ENCODE data around the gene FARP1.

FARP1 gene

GRCh38 chr13:98291658-98292057 is 148.8 kb downstream of the FARP1 start:
- DNase-seq = no peak

DNA sequence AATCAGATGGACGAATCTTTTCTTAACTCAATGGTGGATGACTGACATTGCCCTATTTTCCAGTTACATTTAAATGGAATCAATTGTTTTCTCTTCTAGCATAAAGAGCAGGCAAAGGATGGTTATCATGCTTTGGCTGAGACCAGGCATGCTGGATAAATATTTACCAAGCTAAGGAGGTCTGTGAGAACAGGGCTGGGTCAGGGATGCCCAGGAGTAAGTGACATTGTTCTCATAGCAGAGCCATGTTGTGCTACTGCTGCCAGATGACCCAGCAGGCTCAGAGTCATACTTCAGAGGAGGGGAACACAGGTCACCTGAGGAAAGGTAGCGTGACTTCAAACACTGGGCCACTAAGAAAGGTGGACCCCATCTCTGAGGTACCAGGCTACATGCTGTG is 150.2 kb downstream of the FARP1 start:
- no peak for DNase-seq

GRCh38 chr13:98293570-98294142 is 150.8 kb downstream of the FARP1 start:
- no peak for DNase-seq

- no peak for DNase-seq
Measured at GRCh38 chr13:98295371-98295770, 152.5 kb downstream of the FARP1 start.

DNA sequence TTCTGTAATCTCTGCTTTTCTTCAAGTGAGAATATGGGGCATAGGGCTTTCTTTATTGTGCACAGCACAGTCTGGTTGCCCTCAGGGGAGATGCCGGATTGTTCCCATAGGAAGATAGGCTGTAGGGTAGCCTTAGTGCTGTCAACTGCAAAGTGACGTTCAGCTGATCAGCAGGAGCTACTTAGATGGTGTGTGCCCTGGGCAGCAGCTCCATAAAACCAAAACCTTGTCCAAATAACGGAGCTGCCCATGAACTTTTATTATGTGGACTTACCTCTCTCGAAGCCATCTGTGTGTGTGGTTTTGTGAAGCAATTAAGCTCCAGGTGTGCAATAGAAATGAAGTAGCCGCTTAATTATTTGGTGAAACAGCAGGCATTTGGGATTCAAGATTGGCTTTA is 154.2 kb downstream of the FARP1 start:
- DNase-seq = no peak

GRCh38 chr13:98297745-98298144 is 154.9 kb downstream of the FARP1 start:
- no peak for DNase-seq

- DNase-seq = no peak
Measured at GRCh38 chr13:98298599-98298998, 155.7 kb downstream of the FARP1 start.

- DNase-seq = no peak
Measured at GRCh38 chr13:98299235-98299965, 156.5 kb downstream of the FARP1 start.

GRCh38 chr13:98299966-98300350 is 157.1 kb downstream of the FARP1 start:
- no peak for DNase-seq

- DNase-seq = no peak
Measured at GRCh38 chr13:98300956-98301641, 158.2 kb downstream of the FARP1 start.

DNA sequence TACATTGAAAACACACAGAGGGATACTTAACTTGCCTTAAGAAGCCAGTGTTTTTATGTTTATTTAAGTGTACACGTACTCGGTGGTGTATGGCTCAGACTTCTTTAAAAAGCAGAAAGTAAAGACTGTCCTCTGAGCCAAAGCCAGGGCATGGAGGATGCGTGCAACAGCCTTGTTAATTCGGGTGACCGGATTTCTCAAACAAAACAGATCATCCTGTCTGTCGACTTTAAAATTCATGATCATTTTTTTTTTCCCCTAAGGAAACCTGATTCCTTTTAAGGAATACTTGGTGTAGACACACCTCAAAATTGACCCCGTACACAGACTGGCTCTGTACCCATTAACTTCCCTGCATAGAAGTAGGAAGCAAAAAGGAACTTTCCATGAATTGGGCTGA is 158.8 kb downstream of the FARP1 start:
- DNase-seq = no peak

- DNase-seq = no peak
Measured at GRCh38 chr13:98303858-98304257, 161.0 kb downstream of the FARP1 start.

DNA sequence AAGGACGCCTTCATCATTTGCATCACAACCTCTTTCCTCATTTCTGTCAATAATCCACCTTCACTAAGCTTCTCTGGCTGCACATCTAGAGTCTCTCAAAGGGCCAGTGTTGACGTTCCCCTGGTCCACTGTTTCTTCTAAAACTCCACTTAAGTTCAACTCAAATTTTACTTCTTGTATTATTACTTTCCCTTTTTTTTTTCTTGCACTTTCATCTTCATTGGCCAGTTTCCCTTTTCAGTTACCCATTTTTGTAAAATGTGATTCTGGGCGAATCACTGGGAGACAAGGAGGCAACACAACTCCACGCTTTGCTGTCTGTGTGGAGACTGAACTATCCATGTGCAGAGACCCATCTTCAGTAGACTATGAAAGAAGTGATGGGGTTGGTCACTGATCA is 162.8 kb downstream of the FARP1 start:
- no peak for DNase-seq

- DNase-seq = no peak
Measured at GRCh38 chr13:98307463-98308085, 164.7 kb downstream of the FARP1 start.

- DNase-seq = no peak
Measured at GRCh38 chr13:98308086-98308911, 165.4 kb downstream of the FARP1 start.

DNA sequence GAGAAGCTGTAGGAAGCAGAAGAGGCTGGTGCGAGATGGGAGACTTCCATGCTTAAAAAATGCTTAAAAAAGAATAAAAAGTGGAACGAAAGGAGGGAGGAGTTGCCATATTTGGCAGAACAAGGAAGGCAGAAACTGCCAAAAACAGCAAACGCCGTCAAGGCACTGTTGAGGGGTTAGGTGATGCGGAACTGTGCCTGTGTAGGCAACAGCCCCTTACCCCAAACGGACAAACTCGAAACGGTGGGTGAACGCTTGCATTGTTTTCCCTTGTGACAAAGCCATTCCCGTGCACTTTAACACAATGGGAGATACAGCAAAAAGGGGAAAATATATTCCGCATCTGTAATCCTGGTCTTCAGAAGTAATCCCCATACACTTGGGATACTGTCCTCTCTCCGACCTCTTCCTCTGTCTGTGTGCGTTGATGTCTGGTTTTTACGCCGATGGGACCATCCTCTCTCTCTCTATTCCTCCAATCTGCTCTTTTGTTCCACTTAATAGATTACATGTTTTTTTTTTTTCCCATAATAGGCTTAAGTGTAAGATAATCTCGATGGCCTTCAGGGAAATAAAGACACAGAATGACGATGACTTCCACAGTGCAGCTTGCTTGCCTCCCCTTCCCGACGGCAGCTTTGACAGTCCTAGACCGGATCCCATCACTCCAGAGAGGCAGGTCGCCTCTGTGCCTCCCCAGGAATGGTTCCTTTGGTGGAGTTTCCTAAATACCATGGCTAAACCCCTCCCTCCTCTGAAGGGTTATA is 166.9 kb downstream of the FARP1 start:
- DNase-seq = no peak

GRCh38 chr13:98310485-98311199 is 167.7 kb downstream of the FARP1 start:
- no peak for DNase-seq

GRCh38 chr13:98311200-98311548 is 168.3 kb downstream of the FARP1 start:
- no peak for DNase-seq

DNA sequence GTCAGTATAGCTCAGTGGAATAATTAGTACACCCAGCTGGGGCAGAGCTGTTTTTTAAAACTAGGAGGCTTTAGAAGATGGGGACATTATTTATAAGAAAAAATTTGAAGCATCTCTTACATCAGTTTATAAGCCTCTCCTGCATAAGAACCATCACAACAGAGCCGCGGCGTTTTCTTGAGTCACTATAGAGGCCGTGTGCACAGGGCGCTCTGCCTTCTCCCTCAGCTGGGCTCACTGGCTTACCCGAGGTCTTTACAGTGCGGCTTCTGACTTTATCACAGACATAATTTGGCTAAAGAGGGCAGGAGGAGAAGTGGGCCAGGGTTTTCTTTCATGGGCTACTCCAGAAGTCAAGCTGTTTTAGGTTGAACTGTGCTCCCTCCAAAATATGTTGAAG is 169.7 kb downstream of the FARP1 start:
- DNase-seq = no peak

DNA sequence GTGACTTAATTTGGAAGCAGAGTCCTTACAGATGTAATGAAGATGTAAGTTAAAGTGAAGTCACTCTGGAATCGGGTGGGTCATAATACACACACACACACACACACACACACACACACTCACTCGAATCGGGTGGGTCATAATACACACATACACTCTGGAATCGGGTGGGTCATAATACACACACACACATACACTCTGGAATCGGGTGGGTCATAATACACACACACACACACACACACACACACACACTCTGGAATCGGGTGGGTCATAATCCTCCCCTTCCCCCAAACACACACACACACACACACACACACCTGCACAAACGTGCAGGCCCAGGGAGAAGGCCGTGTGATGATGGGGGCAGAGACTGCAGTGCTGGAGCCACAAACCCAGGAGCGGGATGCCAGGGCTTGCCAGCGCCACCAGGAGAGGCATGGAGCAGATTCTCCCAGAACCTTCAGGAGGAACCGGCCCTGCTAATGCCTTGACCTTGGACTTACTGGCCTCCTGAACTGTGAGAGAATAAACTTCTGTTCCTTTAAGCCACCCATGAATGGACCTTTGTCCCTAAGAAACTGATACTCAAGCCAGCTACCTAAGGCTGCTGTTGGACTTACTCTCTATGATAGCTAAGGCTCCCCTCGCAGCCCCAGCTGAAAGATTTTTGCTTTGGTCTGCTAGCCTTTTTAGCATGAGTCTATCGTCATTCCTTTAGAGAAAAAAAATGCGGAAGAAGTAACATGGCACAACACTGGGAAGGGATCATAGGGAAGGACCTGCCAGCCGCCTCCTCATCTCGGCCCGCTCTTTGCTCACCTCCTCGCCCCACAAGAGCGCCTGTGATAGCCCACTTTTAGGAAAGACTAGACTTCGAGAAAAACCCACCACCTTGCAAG is 170.4 kb downstream of the FARP1 start:
- DNase-seq = no peak

Data from suppressor macrophage (primary cell).